ENCODE measurements around the gene KCNMB1. TPM values are rescaled to one million over a fixed set of nuclear protein-coding genes. Genes with fewer than 3 reads are reported as not detected.

KCNMB1 gene
- total RNA-seq, 1 experiment from 2014 or later, result 0.24 TPM

DNA sequence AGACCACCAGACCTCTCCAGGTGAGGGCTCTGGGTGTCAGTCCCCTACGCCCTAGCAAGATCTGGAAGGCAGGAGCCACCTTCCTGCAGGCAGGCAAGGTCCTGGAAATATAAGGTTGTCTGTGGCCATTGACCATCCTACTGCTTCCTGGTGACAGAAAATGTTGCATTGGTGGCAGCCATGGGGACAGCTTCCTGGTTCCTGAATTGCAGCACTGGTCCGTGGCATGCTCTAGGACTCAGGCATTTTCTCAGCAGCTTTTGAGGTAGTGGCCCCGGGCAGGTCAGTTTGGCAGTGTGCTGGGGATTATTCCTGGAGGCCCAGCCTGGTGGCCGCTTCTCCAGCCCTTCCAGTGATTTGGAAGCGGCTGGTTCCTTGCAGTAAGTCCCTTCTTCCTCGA lies 36.6 kb upstream of the KCNMB1 start (continued):
- TF ChIP-seq GABPB1 (CRISPR knock-in tag; IDR thresholded peaks at IDR 0.05) (no peak), SMAD3 (CRISPR knock-in tag; IDR thresholded peaks at IDR 0.05; ENCODE audit: borderline replicate concordance) (no peak), OVOL2 (CRISPR knock-in tag; IDR thresholded peaks at IDR 0.05; ENCODE audit: borderline replicate concordance) (no peak), NFYB (CRISPR knock-in tag; conservative IDR thresholded peaks at IDR 0.05; ENCODE audit: low read depth) (no peak), ZNF423 (CRISPR knock-in tag; IDR thresholded peaks at IDR 0.05) (no peak), NR2C2 (CRISPR knock-in tag; IDR thresholded peaks at IDR 0.05) (no peak), CBFB (CRISPR knock-in tag; IDR thresholded peaks at IDR 0.05; ENCODE audit: low read depth) (no peak)
- TF ChIP-seq, protein P1, sequence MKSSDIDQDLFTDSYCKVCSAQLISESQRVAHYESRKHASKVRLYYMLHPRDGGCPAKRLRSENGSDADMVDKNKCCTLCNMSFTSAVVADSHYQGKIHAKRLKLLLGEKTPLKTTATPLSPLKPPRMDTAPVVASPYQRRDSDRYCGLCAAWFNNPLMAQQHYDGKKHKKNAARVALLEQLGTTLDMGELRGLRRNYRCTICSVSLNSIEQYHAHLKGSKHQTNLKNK (CRISPR knock-in tag; IDR thresholded peaks at IDR 0.05), result no peak
- TF ChIP-seq, protein P2, sequence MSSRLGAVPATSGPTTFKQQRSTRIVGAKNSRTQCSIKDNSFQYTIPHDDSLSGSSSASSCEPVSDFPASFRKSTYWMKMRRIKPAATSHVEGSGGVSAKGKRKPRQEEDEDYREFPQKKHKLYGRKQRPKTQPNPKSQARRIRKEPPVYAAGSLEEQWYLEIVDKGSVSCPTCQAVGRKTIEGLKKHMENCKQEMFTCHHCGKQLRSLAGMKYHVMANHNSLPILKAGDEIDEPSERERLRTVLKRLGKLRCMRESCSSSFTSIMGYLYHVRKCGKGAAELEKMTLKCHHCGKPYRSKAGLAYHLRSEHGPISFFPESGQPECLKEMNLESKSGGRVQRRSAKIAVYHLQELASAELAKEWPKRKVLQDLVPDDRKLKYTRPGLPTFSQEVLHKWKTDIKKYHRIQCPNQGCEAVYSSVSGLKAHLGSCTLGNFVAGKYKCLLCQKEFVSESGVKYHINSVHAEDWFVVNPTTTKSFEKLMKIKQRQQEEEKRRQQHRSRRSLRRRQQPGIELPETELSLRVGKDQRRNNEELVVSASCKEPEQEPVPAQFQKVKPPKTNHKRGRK (CRISPR knock-in tag; IDR thresholded peaks at IDR 0.05; ENCODE audit: borderline replicate concordance), result no peak
- TF ChIP-seq, protein P3, sequence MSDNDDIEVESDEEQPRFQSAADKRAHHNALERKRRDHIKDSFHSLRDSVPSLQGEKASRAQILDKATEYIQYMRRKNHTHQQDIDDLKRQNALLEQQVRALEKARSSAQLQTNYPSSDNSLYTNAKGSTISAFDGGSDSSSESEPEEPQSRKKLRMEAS (CRISPR knock-in tag; IDR thresholded peaks at IDR 0.05), result no peak
- TF ChIP-seq, protein P4, sequence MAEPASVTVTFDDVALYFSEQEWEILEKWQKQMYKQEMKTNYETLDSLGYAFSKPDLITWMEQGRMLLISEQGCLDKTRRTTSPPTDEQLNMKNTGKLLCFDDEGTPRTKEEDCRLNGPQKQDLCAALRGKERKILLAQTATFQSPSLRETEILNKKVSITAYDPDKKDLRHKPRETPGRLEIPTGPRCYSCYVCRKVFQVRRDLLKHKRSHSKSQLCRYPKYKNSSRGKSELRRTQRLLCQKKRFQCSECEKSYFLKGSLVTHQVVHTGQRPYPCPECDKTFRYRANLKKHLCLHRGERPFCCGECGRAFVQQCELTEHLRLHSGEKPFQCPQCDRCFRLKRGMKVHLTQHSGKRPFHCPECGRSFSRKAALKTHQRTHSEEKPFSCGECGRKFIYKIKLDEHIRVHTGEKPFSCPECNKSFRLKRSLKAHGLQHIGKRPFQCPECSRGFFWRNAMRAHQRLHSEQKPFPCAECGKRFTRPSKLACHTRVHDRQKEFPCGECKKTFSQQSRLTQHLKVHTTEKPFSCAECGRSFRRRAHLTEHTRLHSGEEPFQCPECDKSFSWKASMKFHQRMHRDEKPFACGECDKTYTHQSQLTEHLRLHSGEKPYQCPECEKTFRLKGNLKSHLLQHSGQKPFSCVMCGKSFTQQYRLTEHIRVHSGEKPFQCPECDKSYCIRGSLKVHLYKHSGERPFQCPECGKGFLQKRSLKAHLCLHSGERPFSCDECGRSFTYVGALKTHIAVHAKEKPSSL (CRISPR knock-in tag; conservative IDR thresholded peaks at IDR 0.05), result no peak

DNA sequence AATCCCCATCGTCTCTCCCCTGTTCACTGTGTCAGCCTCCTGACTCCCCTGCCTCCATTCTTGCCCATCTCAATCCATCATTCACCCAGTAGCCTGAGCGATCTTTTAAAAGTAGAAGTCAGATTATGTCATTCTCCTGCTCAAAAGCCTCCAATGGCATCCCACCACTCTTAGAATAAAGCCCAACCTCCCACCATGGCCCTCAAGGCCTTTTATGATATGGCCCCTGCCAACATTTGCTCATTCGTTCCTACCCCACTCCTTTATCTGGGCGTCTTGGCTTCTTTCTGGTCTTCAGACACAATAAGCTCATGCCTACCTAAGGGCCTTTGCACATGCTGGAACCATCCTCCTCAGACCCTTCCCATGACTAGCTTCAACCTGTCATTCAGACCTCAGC lies 35.5 kb upstream of the KCNMB1 start:
- no peaks in the 10 kb centered on the region for H3K27me3 Mint-ChIP-seq (ENCODE audit: low read depth)
- no peaks in the 10 kb centered on the region for H3K36me3 Mint-ChIP-seq
- ChIA-PET POLR2A (no interaction called here), CTCF (interaction anchor here (0.7 to 2.0 kb wide), 5 partner anchors 66 to 206 kb away, joined by 3 to 6 read pairs (median 3); no protein-coding TSS in a partner anchor)
- H3K9me3 Mint-ChIP-seq, result no peaks in the 10 kb centered on the region
- H3K4me1 Mint-ChIP-seq, result peaks cover 20% of the 10 kb centered on the region
- TF ChIP-seq, protein P5, sequence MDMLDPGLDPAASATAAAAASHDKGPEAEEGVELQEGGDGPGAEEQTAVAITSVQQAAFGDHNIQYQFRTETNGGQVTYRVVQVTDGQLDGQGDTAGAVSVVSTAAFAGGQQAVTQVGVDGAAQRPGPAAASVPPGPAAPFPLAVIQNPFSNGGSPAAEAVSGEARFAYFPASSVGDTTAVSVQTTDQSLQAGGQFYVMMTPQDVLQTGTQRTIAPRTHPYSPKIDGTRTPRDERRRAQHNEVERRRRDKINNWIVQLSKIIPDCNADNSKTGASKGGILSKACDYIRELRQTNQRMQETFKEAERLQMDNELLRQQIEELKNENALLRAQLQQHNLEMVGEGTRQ (CRISPR knock-in tag; IDR thresholded peaks at IDR 0.05), result no peak
- TF ChIP-seq, protein P6, sequence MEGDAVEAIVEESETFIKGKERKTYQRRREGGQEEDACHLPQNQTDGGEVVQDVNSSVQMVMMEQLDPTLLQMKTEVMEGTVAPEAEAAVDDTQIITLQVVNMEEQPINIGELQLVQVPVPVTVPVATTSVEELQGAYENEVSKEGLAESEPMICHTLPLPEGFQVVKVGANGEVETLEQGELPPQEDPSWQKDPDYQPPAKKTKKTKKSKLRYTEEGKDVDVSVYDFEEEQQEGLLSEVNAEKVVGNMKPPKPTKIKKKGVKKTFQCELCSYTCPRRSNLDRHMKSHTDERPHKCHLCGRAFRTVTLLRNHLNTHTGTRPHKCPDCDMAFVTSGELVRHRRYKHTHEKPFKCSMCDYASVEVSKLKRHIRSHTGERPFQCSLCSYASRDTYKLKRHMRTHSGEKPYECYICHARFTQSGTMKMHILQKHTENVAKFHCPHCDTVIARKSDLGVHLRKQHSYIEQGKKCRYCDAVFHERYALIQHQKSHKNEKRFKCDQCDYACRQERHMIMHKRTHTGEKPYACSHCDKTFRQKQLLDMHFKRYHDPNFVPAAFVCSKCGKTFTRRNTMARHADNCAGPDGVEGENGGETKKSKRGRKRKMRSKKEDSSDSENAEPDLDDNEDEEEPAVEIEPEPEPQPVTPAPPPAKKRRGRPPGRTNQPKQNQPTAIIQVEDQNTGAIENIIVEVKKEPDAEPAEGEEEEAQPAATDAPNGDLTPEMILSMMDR (IDR thresholded peaks at IDR 0.05), result no peak
- TF ChIP-seq, protein P7, sequence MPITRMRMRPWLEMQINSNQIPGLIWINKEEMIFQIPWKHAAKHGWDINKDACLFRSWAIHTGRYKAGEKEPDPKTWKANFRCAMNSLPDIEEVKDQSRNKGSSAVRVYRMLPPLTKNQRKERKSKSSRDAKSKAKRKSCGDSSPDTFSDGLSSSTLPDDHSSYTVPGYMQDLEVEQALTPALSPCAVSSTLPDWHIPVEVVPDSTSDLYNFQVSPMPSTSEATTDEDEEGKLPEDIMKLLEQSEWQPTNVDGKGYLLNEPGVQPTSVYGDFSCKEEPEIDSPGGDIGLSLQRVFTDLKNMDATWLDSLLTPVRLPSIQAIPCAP (CRISPR knock-in tag; IDR thresholded peaks at IDR 0.05), result no peak
- TF ChIP-seq, protein P8, sequence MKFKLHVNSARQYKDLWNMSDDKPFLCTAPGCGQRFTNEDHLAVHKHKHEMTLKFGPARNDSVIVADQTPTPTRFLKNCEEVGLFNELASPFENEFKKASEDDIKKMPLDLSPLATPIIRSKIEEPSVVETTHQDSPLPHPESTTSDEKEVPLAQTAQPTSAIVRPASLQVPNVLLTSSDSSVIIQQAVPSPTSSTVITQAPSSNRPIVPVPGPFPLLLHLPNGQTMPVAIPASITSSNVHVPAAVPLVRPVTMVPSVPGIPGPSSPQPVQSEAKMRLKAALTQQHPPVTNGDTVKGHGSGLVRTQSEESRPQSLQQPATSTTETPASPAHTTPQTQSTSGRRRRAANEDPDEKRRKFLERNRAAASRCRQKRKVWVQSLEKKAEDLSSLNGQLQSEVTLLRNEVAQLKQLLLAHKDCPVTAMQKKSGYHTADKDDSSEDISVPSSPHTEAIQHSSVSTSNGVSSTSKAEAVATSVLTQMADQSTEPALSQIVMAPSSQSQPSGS (CRISPR knock-in tag; IDR thresholded peaks at IDR 0.05; ENCODE audit: borderline replicate concordance, low read depth), result no peak
- TF ChIP-seq GTF2I (CRISPR knock-in tag; conservative IDR thresholded peaks at IDR 0.05), result no peak
- no peak for TF ChIP-seq NR2C2 (CRISPR knock-in tag; IDR thresholded peaks at IDR 0.05)
- DNase-seq (ENCODE audit: low spot score), result no peak
- no peak for ATAC-seq
- no peak overlapping the region for H3K27ac Mint-ChIP-seq
- no peak overlapping the region for H3K4me3 Mint-ChIP-seq
